Mucosa of rectum (tissue), 2 donors: ENCODE data around the gene ANKRD33B.

ENCODE experiments used
- H3K27ac ChIP-seq, 2 donors: one replicate each; pipeline ENCODE4 v1.7.0; 2013; ENCODE audit warnings: inconsistent platforms in 2 of 2, low read depth in 2 of 2, low read length in 2 of 2
- H3K27me3 ChIP-seq, 2 donors: one replicate each; pipeline ENCODE4 v1.7.0; 2013; ENCODE audit warnings: low read length in 2 of 2; ENCODE audit not compliant: control insufficient read depth in 2 of 2, insufficient read depth in 2 of 2
- H3K36me3 ChIP-seq, 2 donors: one replicate each; pipeline ENCODE4 v1.7.0; 2013; ENCODE audit warnings: low read length in 2 of 2; ENCODE audit not compliant: control insufficient read depth in 2 of 2, insufficient read depth in 2 of 2
- H3K4me1 ChIP-seq, 2 donors: one replicate each; pipeline ENCODE4 v1.7.0; 2013; ENCODE audit warnings: low read length in 2 of 2, mild to moderate bottlenecking in 1 of 2; ENCODE audit not compliant: control insufficient read depth in 2 of 2, insufficient read depth in 2 of 2
- H3K4me3 ChIP-seq, 2 donors: one replicate each; pipeline ENCODE4 v1.7.0; 2013; ENCODE audit warnings: low read length in 2 of 2
- H3K9ac ChIP-seq, 2 donors: one replicate each; pipeline ENCODE4 v1.7.0; 2013; ENCODE audit warnings: low read length in 2 of 2, low read depth in 1 of 2, mild to moderate bottlenecking in 1 of 2
- H3K9me3 ChIP-seq, 2 donors: one replicate each; pipeline ENCODE4 v1.7.0; 2013; ENCODE audit warnings: low read length in 2 of 2; ENCODE audit not compliant: control insufficient read depth in 2 of 2
- donor health status: healthy.
- donor health status: Normal muscosa, but diverticular disease.

ANKRD33B gene

GRCh38 chr5:10556893-10557746 lies 6.8 kb upstream of the ANKRD33B start:
- Histone ChIP-seq H3K27me3 (peaks cover 1 to 7% of the 10 kb centered on the region in 2 donors), H3K4me1 (no peaks in the 10 kb centered on the region), H3K36me3 (no peaks in the 10 kb centered on the region), H3K9ac (no peak overlapping the region), H3K9me3 (no peaks in the 10 kb centered on the region), H3K27ac (no peak overlapping the region), H3K4me3 (no peak overlapping the region)

GRCh38 chr5:10559151-10559550 lies 4.7 kb upstream of the ANKRD33B start:
- peaks cover 12 to 15% of the 10 kb centered on the region in 2 donors for H3K27me3 ChIP-seq
- H3K4me3 ChIP-seq: no peak overlapping the region
- no peaks in the 10 kb centered on the region for H3K9me3 ChIP-seq
- H3K9ac ChIP-seq: no peak overlapping the region
- H3K4me1 ChIP-seq: peaks cover 3 to 5% of the 10 kb centered on the region in 2 donors
- no peak overlapping the region for H3K27ac ChIP-seq
- H3K36me3 ChIP-seq: no peaks in the 10 kb centered on the region

- Histone ChIP-seq H3K9ac (no peak overlapping the region), H3K4me3 (no peak overlapping the region), H3K27me3 (peaks cover 12 to 16% of the 10 kb centered on the region in 2 donors), H3K4me1 (peaks cover 4 to 6% of the 10 kb centered on the region in 2 donors), H3K9me3 (no peaks in the 10 kb centered on the region), H3K36me3 (no peaks in the 10 kb centered on the region), H3K27ac (no peak overlapping the region)
These were observed 4.0 kb upstream of the ANKRD33B start for GRCh38 chr5:10559871-10560270.

GRCh38 chr5:10562201-10563109 lies 1.4 kb upstream of the ANKRD33B start:
- H3K4me1 ChIP-seq: peaks cover 8 to 9% of the 10 kb centered on the region in 2 donors
- peaks cover 12 to 23% of the 10 kb centered on the region in 2 donors for H3K27me3 ChIP-seq
- H3K27ac ChIP-seq: no peak overlapping the region
- H3K9ac ChIP-seq: peak overlapping the region in 1 of 2 donors; percentile 60
- no peaks in the 10 kb centered on the region for H3K9me3 ChIP-seq
- peak overlapping the region in 1 of 2 donors; percentile 52 for H3K4me3 ChIP-seq
- H3K36me3 ChIP-seq: no peaks in the 10 kb centered on the region

GRCh38 chr5:10563110-10563944 lies 543 bp upstream of the ANKRD33B start:
- Histone ChIP-seq H3K27me3 (peaks cover 9 to 23% of the 10 kb centered on the region in 2 donors), H3K9me3 (no peaks in the 10 kb centered on the region), H3K27ac (peak overlapping the region; percentile 52 to 68), H3K4me3 (peak overlapping the region; percentile 52 to 58), H3K9ac (peak overlapping the region; percentile 14 to 60), H3K4me1 (peaks cover 10 to 12% of the 10 kb centered on the region in 2 donors), H3K36me3 (no peaks in the 10 kb centered on the region)

GRCh38 chr5:10564838-10565784 lies 1.2 kb downstream of the ANKRD33B start:
- no peaks in the 10 kb centered on the region for H3K9me3 ChIP-seq
- H3K27me3 ChIP-seq: peaks cover 9 to 23% of the 10 kb centered on the region in 2 donors
- no peaks in the 10 kb centered on the region for H3K36me3 ChIP-seq
- peaks cover 10 to 12% of the 10 kb centered on the region in 2 donors for H3K4me1 ChIP-seq
- H3K4me3 ChIP-seq: peak overlapping the region; percentile 56 to 69
- H3K9ac ChIP-seq: peak overlapping the region; percentile 32 to 65
- peak overlapping the region; percentile 9 to 39 for H3K27ac ChIP-seq

- Histone ChIP-seq H3K4me3 (peak overlapping the region; percentile 11 to 69), H3K9ac (peak overlapping the region in 1 of 2 donors; percentile 26), H3K27me3 (peaks cover 9 to 23% of the 10 kb centered on the region in 2 donors), H3K36me3 (no peaks in the 10 kb centered on the region), H3K9me3 (no peaks in the 10 kb centered on the region), H3K4me1 (peaks cover 10 to 12% of the 10 kb centered on the region in 2 donors), H3K27ac (peak overlapping the region in 1 of 2 donors; percentile 9)
These were observed 2.1 kb downstream of the ANKRD33B start for GRCh38 chr5:10565785-10566542.

GRCh38 chr5:10566543-10567068 lies 2.7 kb downstream of the ANKRD33B start:
- H3K4me1 ChIP-seq: peaks cover 10 to 12% of the 10 kb centered on the region in 2 donors
- no peaks in the 10 kb centered on the region for H3K36me3 ChIP-seq
- H3K9ac ChIP-seq: no peak overlapping the region
- H3K4me3 ChIP-seq: no peak overlapping the region
- peak overlapping the region in 1 of 2 donors; percentile 9 for H3K27ac ChIP-seq
- H3K9me3 ChIP-seq: no peaks in the 10 kb centered on the region
- peaks cover 9 to 23% of the 10 kb centered on the region in 2 donors for H3K27me3 ChIP-seq
